Measurements from ENCODE around the gene FAM47E.
"Not testable (repeated sequence)": the region's sequence is repeated elsewhere in the genome, so short reads cannot be mapped to it uniquely, and the experiment has no call there.

FAM47E gene

DNA sequence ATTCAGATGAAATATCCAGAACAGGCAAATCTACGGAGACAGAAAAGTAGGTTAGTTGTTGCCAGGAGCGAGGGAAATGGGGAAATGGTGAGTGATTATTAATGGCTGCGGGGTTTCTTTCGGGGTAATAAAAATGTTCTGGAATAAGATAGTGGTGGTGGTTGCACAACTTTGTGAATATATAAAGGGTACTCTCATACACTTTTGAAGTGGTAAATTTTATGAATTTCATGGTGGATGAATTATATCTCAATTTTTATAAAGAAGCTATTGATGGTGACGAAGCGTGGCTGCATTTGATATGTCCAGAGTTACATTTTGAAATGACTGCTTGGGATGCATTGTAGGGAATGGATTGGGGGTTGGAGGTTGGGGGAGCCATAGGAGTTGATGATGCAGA is 16.3 kb downstream of the FAM47E start:
- no peak for DNase-seq (ENCODE audit: low read depth in 2 of 2, low spot score in 1 of 2)

DNA sequence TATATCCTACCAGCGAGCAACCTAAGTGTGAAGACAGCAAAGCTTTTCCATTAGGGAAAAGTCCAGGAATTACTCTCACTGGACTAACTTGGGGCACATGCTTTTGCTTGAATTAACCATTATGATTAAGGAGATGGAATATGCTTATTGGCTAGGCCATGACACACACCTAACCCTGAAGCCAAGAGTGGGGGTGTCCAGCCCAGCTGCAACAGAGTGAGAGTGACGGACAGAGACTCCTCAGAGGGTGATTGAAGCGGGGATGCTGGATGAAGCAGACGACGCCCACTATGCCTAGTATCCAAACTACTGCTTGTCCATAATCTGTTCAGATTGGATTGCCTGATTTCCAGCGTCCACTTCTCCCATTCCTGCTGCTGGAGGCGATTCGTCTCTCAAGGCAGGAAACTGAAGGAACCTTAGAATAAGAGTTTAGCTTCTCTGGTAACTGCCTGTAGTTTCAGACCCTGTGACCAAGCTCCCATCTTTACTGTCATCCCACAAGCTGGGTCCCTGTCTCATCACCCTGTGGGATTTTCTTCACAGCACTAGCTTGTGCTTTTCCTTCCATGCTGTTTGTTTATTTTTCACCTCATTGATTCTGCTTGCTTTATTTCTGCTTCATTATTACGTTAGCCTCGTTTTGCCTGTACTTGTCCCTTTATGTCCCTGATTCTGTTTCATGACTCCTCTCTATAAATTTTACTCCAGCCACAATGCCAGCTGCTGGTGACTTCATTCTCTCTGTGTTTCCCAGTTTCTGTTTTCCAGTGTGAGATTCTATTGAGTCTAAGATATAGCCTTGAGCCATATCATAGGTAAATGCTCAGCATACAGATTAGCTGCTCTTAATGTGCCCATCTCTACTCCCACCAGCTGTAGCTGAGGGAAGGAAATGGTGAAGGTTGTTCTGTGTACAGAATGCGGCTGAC is 19.0 kb downstream of the FAM47E start:
- DNase-seq (ENCODE audit: low read depth in 2 of 2, low spot score in 1 of 2), result no peak

DNA sequence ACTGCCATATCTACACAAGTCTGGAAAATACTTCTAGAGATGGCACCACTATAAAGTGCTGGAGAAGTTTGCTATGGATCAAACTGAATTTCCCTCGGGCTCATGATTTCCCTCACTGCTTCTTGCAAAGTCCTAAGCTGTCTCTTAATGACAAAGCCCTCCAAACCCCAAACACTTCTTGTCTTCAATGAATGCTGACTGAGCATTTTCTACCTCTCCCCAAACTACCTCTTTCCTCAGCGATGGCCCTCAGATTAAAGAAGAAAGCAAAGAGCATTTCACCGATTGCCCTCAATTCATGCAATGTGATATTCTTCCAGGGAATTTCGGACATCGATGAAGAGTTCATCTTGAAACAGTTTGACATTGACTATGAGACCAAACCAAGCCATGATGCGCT is 19.7 kb downstream of the FAM47E start:
- no peak for DNase-seq (ENCODE audit: low read depth in 2 of 2, low spot score in 1 of 2)

DNA sequence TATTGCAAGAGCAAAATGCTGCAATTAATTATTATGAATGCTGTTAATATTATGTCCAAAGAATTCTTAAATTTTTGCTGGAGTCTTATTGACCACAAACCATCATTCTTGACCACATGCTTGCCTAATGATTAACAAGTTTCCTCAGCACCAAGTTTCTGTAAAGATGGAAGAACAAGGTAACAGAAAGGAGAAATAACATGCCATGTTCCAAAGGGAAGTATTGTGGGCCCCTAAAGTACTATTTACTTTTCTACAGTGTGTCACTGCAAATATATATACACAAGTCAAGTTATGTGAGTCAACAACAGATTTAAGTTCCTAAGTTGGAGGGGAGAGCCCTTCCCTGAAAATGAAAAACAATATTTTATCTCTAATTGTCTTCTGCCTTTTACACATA is 20.6 kb downstream of the FAM47E start:
- DNase-seq (ENCODE audit: low read depth in 2 of 2, low spot score in 1 of 2), result no peak

DNA sequence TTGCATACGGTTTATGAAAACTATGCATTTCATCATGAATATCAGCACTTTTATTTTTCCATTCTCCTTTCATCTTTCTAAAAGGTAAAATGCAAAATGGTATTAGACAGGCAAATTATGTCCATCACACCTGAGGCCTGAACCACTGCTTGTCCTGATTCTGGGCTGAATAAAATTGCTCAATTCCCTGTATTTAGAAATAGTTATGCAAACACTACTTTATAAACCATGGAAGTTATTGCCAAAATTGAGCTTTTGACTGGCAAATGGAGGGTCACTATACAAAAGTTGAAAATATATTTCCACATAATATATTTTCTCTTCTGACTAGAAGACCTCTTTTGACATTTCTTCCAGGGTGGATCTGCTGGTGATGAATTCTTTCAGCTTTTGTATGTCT is 21.1 kb downstream of the FAM47E start:
- no peak for DNase-seq (ENCODE audit: low read depth in 2 of 2, low spot score in 1 of 2)

DNA sequence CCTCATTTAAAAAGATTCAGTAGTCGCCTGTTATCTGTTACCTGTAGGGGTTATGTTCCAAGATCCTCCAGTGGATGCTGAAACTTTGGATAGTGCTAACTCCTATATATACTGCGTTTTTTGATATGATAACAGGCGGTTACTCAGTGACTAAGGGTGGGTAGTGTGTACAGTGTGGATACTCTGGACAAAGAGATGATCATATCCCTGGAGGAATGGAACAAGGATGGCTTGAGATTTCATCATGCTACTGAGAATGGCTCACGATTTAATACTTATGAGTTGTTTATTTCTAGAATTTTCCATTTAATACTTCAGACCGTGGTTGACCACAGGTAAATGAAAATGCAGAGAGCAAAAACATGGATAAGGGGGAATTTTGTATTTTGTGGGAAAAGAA is 21.5 kb downstream of the FAM47E start:
- DNase-seq (ENCODE audit: low read depth in 2 of 2, low spot score in 1 of 2), result no peak

DNA sequence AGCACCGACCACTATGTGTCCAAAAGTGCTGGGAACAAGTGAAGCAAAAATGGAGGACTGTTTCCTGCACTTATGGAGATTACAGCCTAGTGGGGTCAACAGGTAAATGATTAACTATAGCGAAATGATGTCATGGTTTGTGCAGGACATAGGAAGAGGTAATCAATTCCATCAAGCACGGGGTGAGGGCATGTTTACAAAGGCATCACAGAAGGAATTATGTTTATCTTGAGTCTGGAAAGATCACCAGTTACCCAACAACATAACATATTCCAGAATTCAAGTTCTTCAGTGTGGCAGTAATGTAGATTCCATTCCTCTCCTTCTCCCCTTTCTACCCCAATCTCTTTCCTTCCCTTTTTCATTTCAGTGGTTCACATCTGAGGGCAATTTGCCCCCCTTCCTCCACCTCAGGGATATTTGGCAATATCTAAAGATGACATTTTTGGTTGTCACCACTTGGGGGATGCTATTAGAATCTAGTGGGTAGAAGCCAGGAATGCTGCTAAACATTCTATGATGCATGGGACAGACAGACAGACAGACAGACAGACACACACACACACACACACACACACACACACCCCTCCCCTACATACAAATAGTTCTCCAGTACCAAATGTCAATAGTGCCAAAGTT is 24.1 kb downstream of the FAM47E start:
- no peak for DNase-seq (ENCODE audit: low read depth in 2 of 2, low spot score in 1 of 2)

DNA sequence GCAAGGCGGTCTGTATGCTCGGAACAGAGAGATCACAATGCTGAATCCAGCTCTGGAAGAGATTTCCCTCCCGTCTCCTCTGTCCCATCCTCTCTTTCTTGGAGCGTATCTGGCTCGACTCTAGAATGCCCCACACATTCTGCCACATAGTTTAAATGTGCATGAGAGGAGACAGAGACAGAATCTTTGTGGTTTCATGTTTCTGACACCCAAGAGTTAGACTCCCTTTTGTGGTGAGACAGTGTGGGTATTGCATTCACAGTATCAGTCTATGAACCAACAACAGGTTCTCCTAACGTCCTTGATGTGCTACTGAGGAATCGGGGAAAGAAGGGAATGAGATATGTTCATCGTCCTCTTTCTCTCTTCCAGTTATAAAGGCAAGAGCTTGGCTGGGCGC is 25.3 kb downstream of the FAM47E start:
- DNase-seq (ENCODE audit: low read depth in 2 of 2, low spot score in 1 of 2), result no peak

DNA sequence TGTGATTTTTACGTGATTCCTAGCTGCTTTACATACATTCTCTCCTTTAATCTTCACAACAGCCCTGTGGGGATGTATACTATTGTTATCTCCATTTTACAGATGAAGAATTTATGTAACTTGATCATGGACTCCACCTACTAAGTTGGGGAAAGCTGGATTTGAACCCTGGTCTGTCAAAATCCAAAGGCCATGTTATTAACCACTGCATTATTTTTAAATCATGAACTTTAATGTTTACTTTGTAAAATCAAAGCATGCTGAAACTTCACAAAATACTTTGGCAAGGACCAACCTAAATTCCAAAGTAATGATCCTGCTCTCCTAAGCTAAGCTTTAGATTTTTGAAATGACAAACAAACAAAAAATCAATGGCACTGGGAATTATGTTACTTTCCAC is 26.1 kb downstream of the FAM47E start:
- DNase-seq (ENCODE audit: low read depth in 2 of 2, low spot score in 1 of 2), result no peak

DNA sequence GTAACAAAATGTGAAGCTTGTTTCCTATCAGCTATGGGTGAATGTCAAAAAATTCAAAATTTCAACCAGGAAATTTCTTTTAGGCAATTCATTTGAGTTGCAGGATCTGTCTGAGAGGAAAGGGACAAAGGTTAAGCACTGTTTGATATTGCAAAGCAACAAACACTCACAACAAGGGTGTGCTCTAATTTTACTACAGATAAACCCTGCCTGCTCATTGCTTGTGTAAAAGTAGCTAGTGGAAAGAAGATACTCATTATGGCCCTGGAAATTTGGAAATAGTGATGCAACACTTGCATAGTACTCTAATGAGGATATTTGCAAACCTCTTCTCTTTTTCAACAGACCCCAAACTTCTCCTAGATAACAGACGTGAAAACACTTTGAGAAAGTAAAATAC is 27.1 kb downstream of the FAM47E start:
- DNase-seq (ENCODE audit: low read depth in 2 of 2, low spot score in 1 of 2), result no peak

DNA sequence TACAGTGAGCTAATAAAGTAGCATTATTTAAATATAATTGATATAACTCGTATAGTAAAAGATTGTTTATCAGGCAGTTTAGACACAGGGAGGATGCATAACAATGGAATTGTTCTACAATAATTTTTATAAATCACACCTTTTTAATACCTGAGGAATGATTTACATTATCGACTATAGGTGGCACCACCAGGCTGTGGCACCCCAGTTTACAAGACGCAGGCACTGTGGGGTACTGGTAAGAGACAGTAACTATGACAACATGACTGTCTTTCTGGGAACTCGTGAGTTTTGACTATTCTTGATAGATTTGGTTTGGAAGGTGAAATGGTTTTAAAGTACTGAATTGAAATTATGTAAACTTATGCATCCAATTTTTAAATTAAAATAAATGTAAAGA is 27.9 kb downstream of the FAM47E start:
- DNase-seq (ENCODE audit: low read depth in 2 of 2, low spot score in 1 of 2), result peak in 1 of 2 donors; percentile 1

DNA sequence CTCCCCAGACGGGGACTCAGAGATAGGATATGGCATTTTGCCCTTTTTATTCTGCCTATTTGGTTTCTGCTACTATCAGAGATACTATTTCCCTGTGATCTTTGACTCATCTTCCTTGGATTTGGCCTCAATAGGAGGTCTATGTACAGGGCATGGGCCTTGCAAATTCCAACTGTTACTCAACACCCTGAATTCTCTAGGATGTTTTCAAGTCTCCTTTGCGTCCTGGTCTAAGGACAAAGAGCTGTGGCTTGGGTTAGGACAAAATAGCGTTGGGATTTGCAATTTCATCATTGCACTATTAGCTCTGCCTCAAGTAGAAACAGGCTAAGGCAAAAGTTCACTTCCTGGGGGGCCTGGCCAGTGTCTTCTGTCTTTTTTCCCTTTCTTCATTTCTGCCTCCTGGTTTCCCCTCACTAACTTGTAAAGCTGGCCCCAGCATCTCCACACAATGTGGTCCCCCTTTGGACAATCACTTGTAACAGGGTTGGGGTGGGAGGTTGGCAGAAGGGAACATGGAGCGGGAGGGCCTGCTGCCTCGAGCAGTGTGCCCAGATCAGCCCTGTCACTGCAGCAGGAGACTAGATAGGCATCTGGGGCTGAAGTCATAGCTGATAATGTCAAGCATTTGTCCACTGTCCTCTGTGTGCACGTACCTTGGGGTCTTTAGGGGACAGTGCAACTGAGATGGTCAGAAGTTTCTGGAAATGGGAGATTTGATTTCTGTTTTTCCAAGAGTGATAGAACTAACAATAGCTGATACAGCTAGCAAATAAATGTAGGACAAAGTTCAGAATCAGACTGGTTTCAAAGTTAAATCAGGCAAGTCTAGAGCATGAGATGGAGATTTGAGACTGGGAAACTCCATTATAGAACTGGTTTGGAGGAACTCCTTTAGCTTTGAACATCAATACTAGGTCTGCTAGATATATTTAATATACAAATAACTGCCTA is 29.2 kb downstream of the FAM47E start:
- DNase-seq (ENCODE audit: low read depth in 2 of 2, low spot score in 1 of 2), result no peak

DNA sequence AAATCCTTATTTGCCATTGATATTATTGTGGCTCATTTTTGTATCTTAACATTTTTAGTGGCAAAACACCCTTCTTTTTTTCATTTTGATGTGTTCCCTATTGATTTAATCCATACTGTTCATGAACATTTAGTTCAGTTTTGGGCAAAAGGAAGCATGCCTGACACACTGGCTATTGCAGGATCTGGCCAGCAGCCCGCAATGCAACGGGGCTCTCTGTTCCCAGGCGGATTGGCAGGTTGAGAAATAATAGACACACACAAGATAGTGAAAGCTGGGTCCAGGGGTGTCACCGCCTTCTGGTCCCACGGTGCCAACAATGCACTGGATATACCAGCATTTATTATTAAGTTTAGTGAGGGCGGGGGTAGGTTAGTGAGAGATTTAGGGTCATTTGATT is 30.1 kb downstream of the FAM47E start:
- not testable (repeated sequence) for DNase-seq (ENCODE audit: low read depth in 2 of 2, low spot score in 1 of 2)

DNA sequence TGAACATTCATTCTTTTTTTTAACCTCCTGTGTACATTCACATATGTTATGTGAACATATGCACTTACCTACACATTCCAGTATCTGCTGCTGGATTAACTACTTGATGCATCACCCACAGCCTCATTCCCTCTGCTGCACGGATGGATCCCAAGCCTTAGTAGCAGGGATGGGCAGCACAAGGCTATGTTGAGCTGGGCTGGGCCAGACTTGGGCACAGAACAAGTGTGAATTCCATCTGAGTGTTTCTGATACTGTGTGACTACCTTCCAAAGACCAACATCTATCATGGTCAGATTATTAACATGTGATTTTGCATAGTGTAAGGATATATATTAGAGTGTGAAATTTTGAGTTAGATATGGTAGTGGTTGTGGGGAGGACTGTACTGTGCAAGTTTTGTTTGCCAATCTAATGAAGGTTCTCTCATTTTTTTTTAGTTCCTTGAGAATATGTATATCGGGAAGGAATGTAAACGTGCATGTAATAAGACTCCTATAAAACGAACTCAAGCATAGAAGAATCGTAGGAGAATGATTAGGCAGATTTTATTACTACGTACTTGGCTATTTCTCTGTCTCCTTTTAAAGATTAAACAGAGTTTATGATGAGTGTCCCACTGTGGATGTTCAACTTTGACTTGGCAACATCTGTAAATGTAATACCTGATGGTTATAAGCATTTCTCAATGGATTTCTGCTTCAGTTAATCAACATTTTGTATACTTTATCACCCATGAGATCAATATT is 31.6 kb downstream of the FAM47E start:
- no peak for DNase-seq (ENCODE audit: low read depth in 2 of 2, low spot score in 1 of 2)

DNA sequence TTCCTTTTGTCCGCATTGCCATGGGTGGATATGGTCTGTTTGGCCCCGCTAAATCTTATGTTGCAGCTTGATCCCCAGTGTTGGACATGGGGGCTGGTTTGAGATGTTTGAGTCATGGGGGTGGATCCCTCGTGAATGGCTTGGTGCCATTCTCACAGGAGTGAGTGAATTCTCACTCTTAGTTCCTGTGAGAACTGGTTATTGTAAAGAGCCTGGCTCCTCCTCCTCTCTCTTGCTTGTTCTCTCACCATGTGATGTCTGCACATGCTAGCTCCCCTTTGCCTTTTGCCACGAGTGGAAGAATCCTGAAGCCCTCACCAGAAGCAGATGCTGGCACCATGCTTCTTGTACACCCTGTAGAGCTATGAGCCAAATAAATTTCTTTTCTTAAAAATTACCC is 32.4 kb downstream of the FAM47E start:
- no peak for DNase-seq (ENCODE audit: low read depth in 2 of 2, low spot score in 1 of 2)

DNA sequence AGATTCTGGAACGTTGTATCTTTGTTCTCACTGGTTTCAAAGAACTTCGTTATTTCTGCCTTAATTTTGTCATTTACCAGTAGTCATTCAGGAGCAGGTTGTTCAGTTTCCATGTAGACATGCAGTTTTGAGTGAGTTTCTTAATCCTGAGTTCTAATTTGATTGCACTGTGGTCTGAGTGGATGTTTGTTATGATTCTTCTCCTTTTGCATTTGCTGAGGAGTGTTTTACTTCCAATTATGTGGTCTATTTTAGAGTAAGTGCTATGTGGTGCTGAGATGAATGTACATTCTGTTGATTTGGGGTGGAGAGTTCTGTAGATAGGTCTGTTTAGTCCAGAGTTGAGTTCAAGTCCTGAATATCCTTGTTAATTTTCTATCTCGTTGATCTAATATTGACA is 36.3 kb downstream of the FAM47E start:
- DNase-seq (ENCODE audit: low read depth in 2 of 2, low spot score in 1 of 2), result not testable (repeated sequence)

DNA sequence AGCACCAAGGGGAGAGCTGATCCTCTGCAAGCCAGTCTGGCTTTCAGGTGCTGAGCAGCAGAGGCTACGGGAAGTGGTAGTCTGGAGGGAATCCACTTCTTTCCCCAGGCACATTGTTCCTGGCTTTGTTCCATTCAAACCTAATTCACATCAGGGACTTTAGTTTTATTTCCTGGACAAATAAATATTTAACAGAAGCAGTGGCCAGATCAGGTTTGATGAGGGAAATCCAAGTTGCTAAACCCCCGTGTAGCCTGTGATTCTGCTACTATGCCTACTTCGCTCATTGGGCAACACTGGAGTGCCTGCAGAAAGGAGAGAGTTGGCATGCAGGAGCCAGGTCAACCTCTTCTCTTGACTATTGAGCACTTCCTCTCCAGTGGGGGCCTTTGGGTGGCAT is 41.2 kb downstream of the FAM47E start:
- no peak for DNase-seq (ENCODE audit: low read depth in 2 of 2, low spot score in 1 of 2)

DNA sequence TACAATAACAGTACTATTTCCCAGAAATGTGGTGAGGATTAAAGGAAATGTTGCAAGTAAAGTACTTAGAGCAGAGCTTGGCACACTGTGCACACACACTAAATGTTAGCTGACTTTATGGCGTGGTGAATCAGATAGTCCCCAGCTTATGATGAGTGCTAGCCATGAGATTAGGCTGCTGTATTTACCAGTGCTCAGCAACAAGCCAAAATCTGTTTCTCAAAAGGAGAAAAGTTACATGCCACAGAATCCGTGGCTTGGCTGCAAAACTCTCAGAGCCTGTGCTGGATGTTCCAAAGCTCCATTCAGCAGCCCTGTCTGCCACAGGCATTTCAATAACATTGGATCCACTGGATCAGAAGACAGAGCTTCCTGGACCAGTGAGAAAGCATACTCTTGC is 42.3 kb downstream of the FAM47E start:
- no peak for DNase-seq (ENCODE audit: low read depth in 2 of 2, low spot score in 1 of 2)

DNA sequence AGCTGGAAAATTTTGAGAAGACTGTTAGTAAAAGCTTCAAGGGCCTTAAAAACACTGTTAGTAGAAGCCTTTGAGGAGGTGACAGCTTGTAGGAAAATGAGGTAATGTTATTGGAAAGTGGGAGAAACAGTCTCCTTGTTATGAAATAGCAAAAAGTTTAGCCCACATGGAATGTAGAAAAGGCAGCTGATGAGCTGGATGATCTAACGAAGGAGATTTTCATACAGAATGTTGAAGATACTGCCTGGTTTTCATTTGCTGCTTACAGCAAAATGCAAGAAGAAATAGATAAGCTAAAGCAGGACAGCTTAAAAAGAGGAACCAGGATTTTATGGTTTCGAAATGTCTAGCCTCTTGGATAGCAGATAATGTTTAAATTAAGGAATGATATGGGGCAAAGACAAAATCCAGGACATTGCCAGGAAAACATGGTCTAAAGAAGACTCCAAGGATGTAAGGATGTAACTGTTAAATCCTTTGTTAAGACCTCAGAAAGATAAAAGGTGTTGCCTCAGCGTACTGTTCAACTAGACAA is 44.8 kb downstream of the FAM47E start:
- DNase-seq (ENCODE audit: low read depth in 2 of 2, low spot score in 1 of 2), result no peak

DNA sequence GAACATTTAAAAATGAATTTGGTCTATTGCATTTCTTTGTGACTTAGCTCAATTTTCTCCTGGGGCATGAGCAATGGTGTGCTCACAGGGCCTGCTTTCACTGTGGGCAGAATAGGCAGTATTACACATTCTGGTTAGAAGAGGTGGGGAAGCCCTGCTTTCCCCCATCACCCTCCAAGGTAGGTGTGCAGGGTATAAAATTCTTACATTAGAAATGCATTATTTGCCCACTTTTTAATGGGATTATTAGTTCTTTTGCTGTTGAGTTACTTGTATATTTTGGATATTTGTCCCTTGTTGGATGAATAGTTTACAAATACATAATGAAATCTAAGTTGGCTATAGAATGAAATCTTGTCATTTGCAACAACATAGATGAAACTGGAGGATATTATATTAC is 46.7 kb downstream of the FAM47E start:
- no peak for DNase-seq (ENCODE audit: low read depth in 2 of 2, low spot score in 1 of 2)

DNA sequence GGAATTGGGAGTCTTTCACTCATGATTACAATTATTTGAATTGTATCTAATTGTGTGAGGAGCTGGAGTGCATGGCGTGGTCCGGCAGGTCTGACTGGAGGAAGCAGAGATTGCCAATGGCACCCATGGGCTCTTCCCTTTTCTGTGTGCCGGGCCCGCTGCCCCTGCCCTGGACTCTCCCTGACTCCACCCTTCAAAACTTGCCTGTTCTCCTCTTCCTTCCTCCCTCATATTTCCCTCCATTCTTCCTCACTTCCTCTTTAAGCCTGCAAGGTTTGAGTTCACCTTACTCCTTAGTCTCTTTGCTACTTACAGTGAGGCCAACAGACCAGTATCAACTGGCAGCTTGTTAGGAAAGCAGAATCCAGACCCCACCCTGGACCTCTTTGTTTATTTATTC is 48.5 kb downstream of the FAM47E start:
- no peak for DNase-seq (ENCODE audit: low read depth in 2 of 2, low spot score in 1 of 2)
